Neural progenitor cell (in vitro differentiated cells): ENCODE data around the gene SLC4A4. TPM values are rescaled to one million over a fixed set of nuclear protein-coding genes. Genes with fewer than 3 reads are reported as not detected.

ENCODE experiments used
- DNase-seq: peaks from one replicate; pipeline ENCODE4 v3.0.0-alpha.2; 2016; ENCODE audit warnings: low spot score
- H2AFZ ChIP-seq: fragments of 200-600 bp; sonication (generic); replicated peaks from 2 replicates; pipeline ENCODE4 v1.6.1; 2016; ENCODE audit warnings: antibody characterized with exemption
- H3F3A ChIP-seq: fragments of 200-600 bp; sonication (generic); 2 replicates; pipeline ENCODE4 v1.6.1; 2016; ENCODE audit warnings: antibody characterized with exemption, low read depth
- H3K27ac ChIP-seq: fragments of 200-600 bp; sonication (generic); 2 replicates; pipeline ENCODE4 v1.5.1; 2016; ENCODE audit warnings: mild to moderate bottlenecking
- H3K27me3 ChIP-seq: fragments of 200-600 bp; sonication (generic); 2 replicates; pipeline ENCODE4 v1.6.1; 2016; ENCODE audit warnings: mild to moderate bottlenecking, moderate library complexity
- H3K36me3 ChIP-seq: fragments of 200-600 bp; sonication (generic); 2 replicates; pipeline ENCODE4 v1.5.1; 2016
- H3K4me1 ChIP-seq: fragments of 200-600 bp; sonication (generic); 2 replicates; pipeline ENCODE4 v1.6.1; 2016; ENCODE audit warnings: mixed run types
- H3K4me2 ChIP-seq: fragments of 200-600 bp; sonication (generic); 2 replicates; pipeline ENCODE4 v1.6.1; 2016
- H3K4me3 ChIP-seq: fragments of 200-600 bp; sonication (generic); 2 replicates; pipeline ENCODE4 v1.5.1; 2016
- H3K79me2 ChIP-seq: fragments of 200-600 bp; sonication (generic); 2 replicates; pipeline ENCODE4 v1.6.1; 2016; ENCODE audit warnings: low read depth
- H3K9ac ChIP-seq: fragments of 200-600 bp; sonication (generic); 2 replicates; pipeline ENCODE4 v1.6.1; 2016
- H3K9me3 ChIP-seq: fragments of 200-600 bp; sonication (generic); 2 replicates; pipeline ENCODE4 v1.5.1; 2016; ENCODE audit warnings: low read depth
- H4K20me1 ChIP-seq: fragments of 200-600 bp; sonication (generic); 2 replicates; pipeline ENCODE4 v1.6.1; 2016; ENCODE audit warnings: low read depth
- H3K27ac Mint-ChIP-seq: 3 replicates; pipeline ENCODE4 v1.8.0; 2021; ENCODE audit warnings: mixed read lengths
- H3K27me3 Mint-ChIP-seq: 2 replicates; pipeline ENCODE4 v1.8.0; 2022; ENCODE audit warnings: low read depth, mild to moderate bottlenecking, inconsistent platforms, moderate library complexity, mixed read lengths; ENCODE audit not compliant: insufficient read depth
- H3K36me3 Mint-ChIP-seq: 3 replicates; pipeline ENCODE4 v1.8.0; 2021; ENCODE audit warnings: mixed read lengths
- H3K4me1 Mint-ChIP-seq: 3 replicates; pipeline ENCODE4 v1.8.0; 2021; ENCODE audit warnings: mixed read lengths
- H3K4me3 Mint-ChIP-seq: 3 replicates; pipeline ENCODE4 v1.8.0; 2021; ENCODE audit warnings: mild to moderate bottlenecking, moderate library complexity, mixed read lengths
- H3K9me3 Mint-ChIP-seq: 3 replicates; pipeline ENCODE4 v1.8.0; 2020; ENCODE audit warnings: mixed read lengths
- CTCF ChIP-seq: fragments of 200-600 bp; sonication (generic); IDR thresholded peaks from 2 replicates; pipeline ENCODE4 v1.5.1; 2017; ENCODE audit warnings: antibody characterized with exemption, mild to moderate bottlenecking
- EZH2 ChIP-seq: fragments of 200-600 bp; sonication (generic); IDR thresholded peaks from 2 replicates; pipeline ENCODE4 v1.6.1; 2017; ENCODE audit warnings: antibody characterized with exemption, mild to moderate bottlenecking, moderate library complexity
- EZH2phosphoT487 ChIP-seq: fragments of 200-600 bp; sonication (generic); IDR thresholded peaks from 2 replicates; pipeline ENCODE4 v1.6.1; 2017; ENCODE audit warnings: antibody characterized with exemption
- total RNA-seq: library from RNA; depleted of rRNA; stranded (reverse); fragments of >200 nt; gene quantifications from 2 replicates; pipeline ENCODE4 v1.2.3, GENCODE V29; 2015; ENCODE audit warnings: low replicate concordance

SLC4A4 gene
- total RNA-seq, 1 donor from 2014 or later = not detected

DNA sequence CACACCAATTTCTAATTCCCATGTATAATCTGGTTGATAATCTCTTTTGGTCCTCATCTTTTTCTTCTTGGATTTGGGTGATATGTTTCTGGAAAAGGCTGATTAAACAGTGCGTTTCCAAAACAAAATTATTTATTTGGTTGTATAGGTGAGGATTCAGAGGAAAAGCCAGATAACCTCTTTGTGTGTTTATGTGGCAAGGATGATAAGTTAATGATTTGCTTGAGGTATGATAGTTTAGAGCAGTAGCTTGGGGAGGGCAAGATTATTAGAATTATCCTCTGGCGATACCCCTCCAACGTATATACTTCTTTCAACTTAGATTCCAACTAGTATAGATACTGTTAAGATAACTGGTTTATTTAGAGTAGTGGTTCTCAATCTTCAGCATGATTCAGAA lies 53.3 kb downstream of the SLC4A4 start:
- Histone ChIP-seq H4K20me1 (no peaks in the 10 kb centered on the region), H3F3A (no peaks in the 10 kb centered on the region), H3K4me3 (no peak overlapping the region), H3K9ac (no peak overlapping the region), H3K27me3 (no peaks in the 10 kb centered on the region), H3K4me2 (no peak overlapping the region), H2AFZ (no peak overlapping the region), H3K4me1 (no peaks in the 10 kb centered on the region), H3K27ac (no peak overlapping the region), H3K79me2 (no peaks in the 10 kb centered on the region), H3K9me3 (no peaks in the 10 kb centered on the region), H3K36me3 (no peaks in the 10 kb centered on the region)
- Mint-ChIP-seq H3K4me3 (no peak overlapping the region), H3K36me3 (no peaks in the 10 kb centered on the region), H3K27me3 (no peaks in the 10 kb centered on the region), H3K27ac (no peak overlapping the region), H3K4me1 (no peaks in the 10 kb centered on the region), H3K9me3 (no peaks in the 10 kb centered on the region)
- TF ChIP-seq EZH2 = no peak
- TF ChIP-seq CTCF = no peak
- TF ChIP-seq EZH2phosphoT487 = no peak
- DNase-seq = no peak

- Histone ChIP-seq H4K20me1 (no peaks in the 10 kb centered on the region), H3K4me1 (no peaks in the 10 kb centered on the region), H3F3A (no peaks in the 10 kb centered on the region), H3K79me2 (no peaks in the 10 kb centered on the region), H3K27me3 (no peaks in the 10 kb centered on the region), H3K36me3 (no peaks in the 10 kb centered on the region), H3K4me2 (no peak overlapping the region), H2AFZ (no peak overlapping the region), H3K27ac (no peak overlapping the region), H3K9me3 (no peaks in the 10 kb centered on the region), H3K4me3 (no peak overlapping the region), H3K9ac (no peak overlapping the region)
- peak; percentile 3 for DNase-seq
- H3K36me3 Mint-ChIP-seq = no peaks in the 10 kb centered on the region
- TF ChIP-seq CTCF (no peak), EZH2 (no peak), EZH2phosphoT487 (no peak)
- H3K4me3 Mint-ChIP-seq = no peak overlapping the region
- no peaks in the 10 kb centered on the region for H3K9me3 Mint-ChIP-seq
- no peaks in the 10 kb centered on the region for H3K27me3 Mint-ChIP-seq
- H3K4me1 Mint-ChIP-seq = no peaks in the 10 kb centered on the region
- H3K27ac Mint-ChIP-seq = no peak overlapping the region
These were observed 57.6 kb downstream of the SLC4A4 start for GRCh38 chr4:71396382-71396781.

DNA sequence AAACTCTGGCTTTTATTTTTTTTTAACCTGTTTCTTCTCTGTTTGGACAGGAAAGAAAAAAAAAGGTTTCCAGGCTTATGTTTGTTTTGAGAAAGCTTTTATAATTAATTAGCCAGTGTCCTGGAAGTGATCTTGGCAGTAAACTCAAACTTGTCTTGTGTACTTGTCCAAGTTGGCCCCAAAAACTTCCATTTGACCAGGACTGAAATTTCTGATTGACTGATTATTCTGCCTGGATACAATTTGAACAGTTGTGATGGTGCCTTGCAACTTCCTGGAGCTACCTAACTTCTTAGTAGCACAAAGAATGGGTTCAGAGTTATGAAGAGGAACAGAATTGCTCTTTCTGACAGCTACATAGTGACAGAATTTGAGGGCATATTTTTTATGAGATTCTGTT lies 62.0 kb downstream of the SLC4A4 start:
- H3K4me3 ChIP-seq = no peak overlapping the region
- no peaks in the 10 kb centered on the region for H3K4me1 ChIP-seq
- H3K4me1 Mint-ChIP-seq = peaks cover 6% of the 10 kb centered on the region
- no peak overlapping the region for H3K27ac Mint-ChIP-seq
- no peak overlapping the region for H3K4me3 Mint-ChIP-seq
- H3K27me3 ChIP-seq = no peaks in the 10 kb centered on the region
- no peaks in the 10 kb centered on the region for H3K36me3 ChIP-seq
- no peak overlapping the region for H3K27ac ChIP-seq
- no peak overlapping the region for H2AFZ ChIP-seq
- no peaks in the 10 kb centered on the region for H3K9me3 ChIP-seq
- no peak overlapping the region for H3K4me2 ChIP-seq
- no peaks in the 10 kb centered on the region for H3K79me2 ChIP-seq
- no peak overlapping the region for H3K9ac ChIP-seq
- H3K9me3 Mint-ChIP-seq = no peaks in the 10 kb centered on the region
- no peaks in the 10 kb centered on the region for H3K36me3 Mint-ChIP-seq
- TF ChIP-seq EZH2phosphoT487 = no peak
- no peak for TF ChIP-seq CTCF
- no peak for TF ChIP-seq EZH2
- no peak for DNase-seq
- no peaks in the 10 kb centered on the region for H3F3A ChIP-seq
- no peaks in the 10 kb centered on the region for H3K27me3 Mint-ChIP-seq
- H4K20me1 ChIP-seq = no peaks in the 10 kb centered on the region
